ENCODE measurements around the gene CCND3. TPM values are rescaled to one million over a fixed set of nuclear protein-coding genes. Genes with fewer than 3 reads are reported as not detected.
A peak's percentile ranks its signal among the peaks of the same experiment; 100 is the strongest.
"Not testable (repeated sequence)": the region's sequence is repeated elsewhere in the genome, so short reads cannot be mapped to it uniquely, and the experiment has no call there.

Gene CCND3
- total RNA-seq, 1 donor: 28.1 TPM

- no peak for DNase-seq (ENCODE audit: low read depth)
- H3K4me3 ChIP-seq (ENCODE audit: low read depth, low read length): no peak overlapping the region
- no peak for TF ChIP-seq CTCF (IDR thresholded peaks at IDR 0.05; ENCODE audit: insufficient read depth, low read length)
Measured at GRCh38 chr6:41954668-41955067, 13.1 kb upstream of the CCND3 start.

- no peak for TF ChIP-seq CTCF (IDR thresholded peaks at IDR 0.05; ENCODE audit: insufficient read depth, low read length)
- no peak for DNase-seq (ENCODE audit: low read depth)
- no peak overlapping the region for H3K4me3 ChIP-seq (ENCODE audit: low read depth, low read length)
Measured at GRCh38 chr6:41947581-41948220, 6.1 kb upstream of the CCND3 start.

GRCh38 chr6:41943456-41943855, 1.8 kb upstream of the CCND3 start:
- TF ChIP-seq CTCF (IDR thresholded peaks at IDR 0.05; ENCODE audit: insufficient read depth, low read length): no peak
- H3K4me3 ChIP-seq (ENCODE audit: low read depth, low read length): no peak overlapping the region
- DNase-seq (ENCODE audit: low read depth): no peak

- not testable (repeated sequence) for H3K4me3 ChIP-seq (ENCODE audit: low read depth, low read length); DNase-seq (ENCODE audit: low read depth)
Measured at GRCh38 chr6:41942882-41943281, 1.3 kb upstream of the CCND3 start.

GRCh38 chr6:41942067-41942851, 651 bp upstream of the CCND3 start:
- no peak for TF ChIP-seq CTCF (IDR thresholded peaks at IDR 0.05; ENCODE audit: insufficient read depth, low read length)
- peak overlapping the region; percentile 95 for H3K4me3 ChIP-seq (ENCODE audit: low read depth, low read length)
- DNase-seq (ENCODE audit: low read depth): peak; percentile 77

GRCh38 chr6:41940759-41941279, 789 bp downstream of the CCND3 start:
- peak; percentile 3 for TF ChIP-seq CTCF (IDR thresholded peaks at IDR 0.05; ENCODE audit: insufficient read depth, low read length)
- H3K4me3 ChIP-seq (ENCODE audit: low read depth, low read length): peak overlapping the region; percentile 95
- DNase-seq (ENCODE audit: low read depth): no peak
